Trophoblast cell (in vitro differentiated cells and primary cell): ENCODE measurements around the gene CXXC5.

Source experiments
- DNase-seq, 2 donors: peaks; one replicate each; pipeline ENCODE4 v3.0.0-alpha.2; 2016
- H2AFZ ChIP-seq: 2 replicates; pipeline ENCODE4 v1.6.1; 2013; ENCODE audit warnings: low read length, moderate library complexity, mild to moderate bottlenecking; ENCODE audit not compliant: insufficient read depth, poor library complexity
- H2AK5ac ChIP-seq: 2 replicates; pipeline ENCODE4 v1.6.1; 2013; ENCODE audit warnings: mild to moderate bottlenecking, low read length
- H2BK120ac ChIP-seq: 2 replicates; pipeline ENCODE4 v1.6.1; 2013; ENCODE audit warnings: low read length, mild to moderate bottlenecking, moderate library complexity; ENCODE audit not compliant: insufficient read depth, poor library complexity
- H2BK12ac ChIP-seq: 2 replicates; pipeline ENCODE4 v1.6.1; 2013; ENCODE audit warnings: mild to moderate bottlenecking, low read length, moderate library complexity
- H2BK5ac ChIP-seq: 2 replicates; pipeline ENCODE4 v1.6.1; 2013; ENCODE audit warnings: low read length, low read depth, moderate library complexity, mild to moderate bottlenecking; ENCODE audit not compliant: poor library complexity
- H3K14ac ChIP-seq: 2 replicates; pipeline ENCODE4 v1.6.1; 2013; ENCODE audit warnings: mild to moderate bottlenecking, low read length
- H3K18ac ChIP-seq: 2 replicates; pipeline ENCODE4 v1.6.1; 2013; ENCODE audit warnings: mild to moderate bottlenecking, low read length
- H3K23ac ChIP-seq: 2 replicates; pipeline ENCODE4 v1.6.1; 2013; ENCODE audit warnings: low read length
- H3K27ac ChIP-seq: 2 replicates; pipeline ENCODE4 v1.5.1; 2013; ENCODE audit warnings: low read depth, mild to moderate bottlenecking, inconsistent platforms, low read length, moderate library complexity
- H3K27me3 ChIP-seq: 2 replicates; pipeline ENCODE4 v1.6.1; 2013; ENCODE audit warnings: inconsistent platforms, mild to moderate bottlenecking, low read length, moderate library complexity; ENCODE audit not compliant: insufficient read depth
- H3K36me3 ChIP-seq, 2 experiments: 1 replicate in 1 of 2; 2 replicates in 1 of 2; pipeline ENCODE4 v1.6.1; 2013; ENCODE audit warnings: low read length in 2 of 2, mild to moderate bottlenecking in 2 of 2, moderate library complexity in 1 of 2; ENCODE audit not compliant: insufficient read depth in 2 of 2, control insufficient read depth in 1 of 2
- H3K4ac ChIP-seq: 2 replicates; pipeline ENCODE4 v1.6.1; 2013; ENCODE audit warnings: low read depth, mild to moderate bottlenecking, low read length, moderate library complexity
- H3K4me1 ChIP-seq, 2 experiments: 1 replicate in 1 of 2; 2 replicates in 1 of 2; pipeline ENCODE4 v1.6.1; 2013; ENCODE audit warnings: low read length in 2 of 2, mild to moderate bottlenecking in 2 of 2, moderate library complexity in 1 of 2; ENCODE audit not compliant: insufficient read depth in 2 of 2, control insufficient read depth in 1 of 2
- H3K4me2 ChIP-seq: 2 replicates; pipeline ENCODE4 v1.6.1; 2013; ENCODE audit warnings: inconsistent platforms, mild to moderate bottlenecking, low read length, moderate library complexity
- H3K4me3 ChIP-seq: 2 replicates; pipeline ENCODE4 v1.5.1; 2013; ENCODE audit warnings: mild to moderate bottlenecking, low read depth, low read length, inconsistent platforms
- H3K79me1 ChIP-seq: one replicate; pipeline ENCODE4 v1.6.1; 2013; ENCODE audit warnings: low read length
- H3K79me2 ChIP-seq: 2 replicates; pipeline ENCODE4 v1.6.1; 2013; ENCODE audit warnings: low read length, mild to moderate bottlenecking; ENCODE audit not compliant: control insufficient read depth, insufficient read depth, poor library complexity
- H3K9ac ChIP-seq: 2 replicates; pipeline ENCODE4 v1.6.1; 2013; ENCODE audit warnings: mild to moderate bottlenecking, low read length
- H3K9me3 ChIP-seq: 2 replicates; pipeline ENCODE4 v1.6.1; 2013; ENCODE audit warnings: low read depth, mild to moderate bottlenecking, control low read depth, inconsistent platforms, low read length; ENCODE audit not compliant: insufficient read depth
- H4K12ac ChIP-seq: 2 replicates; pipeline ENCODE4 v1.6.1; 2013; ENCODE audit warnings: low read depth, mild to moderate bottlenecking, low read length, moderate library complexity
- H4K8ac ChIP-seq: 2 replicates; pipeline ENCODE4 v1.6.1; 2013; ENCODE audit warnings: low read depth, mild to moderate bottlenecking, low read length, moderate library complexity
- H4K91ac ChIP-seq: one replicate; pipeline ENCODE4 v1.6.1; 2013; ENCODE audit warnings: low read depth, mild to moderate bottlenecking, low read length, moderate library complexity
- WGBS: extraction: QIAGEN DNeasy Blood & Tissue Kit; methylation state at CpG from one replicate; pipeline ENCODE4 v1.1.7; 2013; ENCODE audit warnings: missing lambda C conversion rate; ENCODE audit not compliant: insufficient read length, insufficient coverage; ENCODE audit errors: extremely low coverage; 5-methylcytosine and 5-hydroxymethylcytosine counted together

Gene CXXC5

DNA sequence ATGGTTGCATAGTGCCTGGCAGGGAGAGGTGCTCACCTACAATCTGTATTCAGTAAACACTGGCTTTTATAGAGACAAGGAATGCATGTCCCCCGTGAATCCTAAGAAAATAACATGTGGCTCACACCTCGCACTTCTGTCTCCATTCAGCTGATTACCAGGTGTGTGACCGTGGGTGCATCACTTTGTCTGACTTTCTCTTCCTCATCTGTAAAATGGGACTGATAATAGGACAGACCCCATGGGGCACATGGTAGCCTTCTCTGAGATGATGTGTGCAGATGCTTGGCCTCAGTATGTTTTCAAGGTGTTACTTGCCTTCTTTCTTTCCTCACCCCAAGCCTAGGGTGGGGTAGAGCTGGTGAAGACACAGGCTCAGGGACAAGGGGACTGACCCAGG, 6.3 kb downstream of the CXXC5 start:
- Histone ChIP-seq H2BK12ac (no peak overlapping the region), H2BK120ac (no peak overlapping the region), H2BK5ac (no peak overlapping the region), H3K27ac (peak overlapping the region; percentile 44), H4K91ac (no peak overlapping the region), H3K27me3 (no peaks in the 10 kb centered on the region), H3K79me1 (peaks cover 59% of the 10 kb centered on the region), H3K4me2 (no peak overlapping the region), H3K4me3 (no peak overlapping the region), H3K79me2 (peaks cover 69% of the 10 kb centered on the region), H4K12ac (no peak overlapping the region), H3K4ac (peak overlapping the region; percentile 98), H3K36me3 (peaks cover 3 to 14% of the 10 kb centered on the region in 2 experiments), H3K9me3 (peaks cover 3% of the 10 kb centered on the region), H2AFZ (no peak overlapping the region), H3K9ac (no peak overlapping the region), H2AK5ac (no peak overlapping the region), H3K18ac (no peak overlapping the region), H3K23ac (no peak overlapping the region), H3K4me1 (peaks cover 76 to 77% of the 10 kb centered on the region in 2 experiments), H3K14ac (no peak overlapping the region), H4K8ac (no peak overlapping the region)
- WGBS, result no CpG with 5 or more reads among the region's 3 CpGs
- no peak for DNase-seq

DNA sequence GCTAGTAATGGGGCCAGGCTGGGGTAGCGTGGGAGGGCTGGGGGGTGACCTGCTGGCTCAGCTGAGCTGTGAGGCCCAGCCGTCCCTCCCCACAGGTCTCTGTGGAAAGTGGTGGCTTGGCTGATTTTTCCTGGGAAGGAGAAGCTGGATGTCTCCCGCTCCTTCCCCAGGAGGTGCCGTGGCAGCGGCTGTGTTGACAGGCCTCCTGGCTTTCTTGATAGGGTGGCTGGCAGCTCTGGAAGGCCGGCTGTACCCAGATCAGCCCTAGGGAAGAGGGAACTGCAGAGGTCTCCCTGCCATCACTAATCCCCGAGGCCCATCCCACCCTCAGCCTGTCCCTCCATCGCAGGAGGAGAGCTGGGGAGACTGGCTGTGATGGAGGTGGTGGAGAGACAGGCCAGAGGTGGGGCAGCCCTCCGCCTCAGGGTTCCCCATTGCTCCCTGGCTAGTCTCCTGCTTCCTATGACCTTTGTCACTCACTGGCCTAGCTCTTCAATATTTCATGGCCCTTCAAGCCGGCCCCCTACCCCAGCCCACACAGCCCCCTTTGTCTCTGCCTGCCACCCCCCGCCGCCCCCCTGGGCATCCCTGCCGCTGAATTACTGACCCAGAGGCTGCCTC, 6.8 kb downstream of the CXXC5 start:
- peaks cover 68% of the 10 kb centered on the region for H3K79me2 ChIP-seq
- DNase-seq, result no peak
- peaks cover 82% of the 10 kb centered on the region in 2 experiments for H3K4me1 ChIP-seq
- no peak overlapping the region for H2BK120ac ChIP-seq
- H3K36me3 ChIP-seq, result peaks cover 3 to 14% of the 10 kb centered on the region in 2 experiments
- H3K9ac ChIP-seq, result no peak overlapping the region
- no peaks in the 10 kb centered on the region for H3K27me3 ChIP-seq
- peak overlapping the region; percentile 44 for H3K27ac ChIP-seq
- peaks cover 59% of the 10 kb centered on the region for H3K79me1 ChIP-seq
- H3K9me3 ChIP-seq, result peaks cover 3% of the 10 kb centered on the region
- WGBS, result no CpG with 5 or more reads among the region's 13 CpGs
- H4K12ac ChIP-seq, result no peak overlapping the region
- H4K91ac ChIP-seq, result peak overlapping the region; percentile 8
- H2AFZ ChIP-seq, result no peak overlapping the region
- no peak overlapping the region for H2AK5ac ChIP-seq
- H3K18ac ChIP-seq, result peak overlapping the region; percentile 13
- no peak overlapping the region for H2BK12ac ChIP-seq
- H3K4me3 ChIP-seq, result no peak overlapping the region
- H2BK5ac ChIP-seq, result peak overlapping the region; percentile 28
- peak overlapping the region; percentile 5 for H3K4me2 ChIP-seq
- H3K23ac ChIP-seq, result no peak overlapping the region
- H4K8ac ChIP-seq, result peak overlapping the region; percentile 4
- peak overlapping the region; percentile 98 for H3K4ac ChIP-seq
- H3K14ac ChIP-seq, result peak overlapping the region; percentile 8

DNA sequence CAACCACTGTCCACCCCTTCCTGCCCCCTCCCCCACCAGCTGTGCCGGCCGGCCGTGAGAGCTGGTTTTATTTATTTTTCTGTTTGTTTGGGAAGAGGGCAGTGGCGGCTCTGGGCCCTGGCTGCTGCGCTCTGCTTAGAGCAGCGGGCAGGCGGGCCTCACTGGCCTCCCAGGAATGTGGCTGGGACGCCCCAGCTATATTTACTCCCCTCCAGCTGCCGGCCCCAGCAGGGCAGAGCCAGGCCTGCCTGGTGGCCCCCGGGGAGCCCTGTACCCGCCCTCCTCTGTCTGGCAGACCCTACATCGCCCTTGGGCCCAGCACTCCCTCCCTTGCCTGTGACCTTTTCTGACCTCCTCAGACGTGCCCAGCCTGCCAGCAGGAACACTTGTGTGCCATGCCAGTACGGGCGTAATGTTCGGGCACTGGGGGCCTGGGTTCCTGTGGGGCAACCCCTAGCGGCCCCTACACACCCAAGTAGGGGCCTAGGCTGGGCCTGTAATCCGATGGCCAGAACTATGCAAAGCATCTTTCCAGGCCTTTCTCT, 7.7 kb downstream of the CXXC5 start:
- peak overlapping the region; percentile 20 for H4K8ac ChIP-seq
- H4K12ac ChIP-seq, result no peak overlapping the region
- H2AK5ac ChIP-seq, result peak overlapping the region; percentile 46
- H3K4me1 ChIP-seq, result peaks cover 87% of the 10 kb centered on the region in 2 experiments
- H3K18ac ChIP-seq, result peak overlapping the region; percentile 56
- peaks cover 57% of the 10 kb centered on the region for H3K79me1 ChIP-seq
- no peak overlapping the region for H3K9ac ChIP-seq
- no peak for DNase-seq
- peak overlapping the region; percentile 1 for H2AFZ ChIP-seq
- peak overlapping the region; percentile 35 for H2BK12ac ChIP-seq
- H3K79me2 ChIP-seq, result peaks cover 65% of the 10 kb centered on the region
- H3K4me2 ChIP-seq, result no peak overlapping the region
- no CpG with 5 or more reads among the region's 18 CpGs for WGBS
- peaks cover 3% of the 10 kb centered on the region for H3K9me3 ChIP-seq
- H2BK5ac ChIP-seq, result peak overlapping the region; percentile 67
- peak overlapping the region; percentile 19 for H2BK120ac ChIP-seq
- H3K4ac ChIP-seq, result peak overlapping the region; percentile 85
- H3K14ac ChIP-seq, result peak overlapping the region; percentile 36
- H3K23ac ChIP-seq, result no peak overlapping the region
- H3K36me3 ChIP-seq, result peaks cover 3 to 14% of the 10 kb centered on the region in 2 experiments
- no peak overlapping the region for H3K4me3 ChIP-seq
- H3K27ac ChIP-seq, result peak overlapping the region; percentile 29
- no peaks in the 10 kb centered on the region for H3K27me3 ChIP-seq
- H4K91ac ChIP-seq, result peak overlapping the region; percentile 37

DNA sequence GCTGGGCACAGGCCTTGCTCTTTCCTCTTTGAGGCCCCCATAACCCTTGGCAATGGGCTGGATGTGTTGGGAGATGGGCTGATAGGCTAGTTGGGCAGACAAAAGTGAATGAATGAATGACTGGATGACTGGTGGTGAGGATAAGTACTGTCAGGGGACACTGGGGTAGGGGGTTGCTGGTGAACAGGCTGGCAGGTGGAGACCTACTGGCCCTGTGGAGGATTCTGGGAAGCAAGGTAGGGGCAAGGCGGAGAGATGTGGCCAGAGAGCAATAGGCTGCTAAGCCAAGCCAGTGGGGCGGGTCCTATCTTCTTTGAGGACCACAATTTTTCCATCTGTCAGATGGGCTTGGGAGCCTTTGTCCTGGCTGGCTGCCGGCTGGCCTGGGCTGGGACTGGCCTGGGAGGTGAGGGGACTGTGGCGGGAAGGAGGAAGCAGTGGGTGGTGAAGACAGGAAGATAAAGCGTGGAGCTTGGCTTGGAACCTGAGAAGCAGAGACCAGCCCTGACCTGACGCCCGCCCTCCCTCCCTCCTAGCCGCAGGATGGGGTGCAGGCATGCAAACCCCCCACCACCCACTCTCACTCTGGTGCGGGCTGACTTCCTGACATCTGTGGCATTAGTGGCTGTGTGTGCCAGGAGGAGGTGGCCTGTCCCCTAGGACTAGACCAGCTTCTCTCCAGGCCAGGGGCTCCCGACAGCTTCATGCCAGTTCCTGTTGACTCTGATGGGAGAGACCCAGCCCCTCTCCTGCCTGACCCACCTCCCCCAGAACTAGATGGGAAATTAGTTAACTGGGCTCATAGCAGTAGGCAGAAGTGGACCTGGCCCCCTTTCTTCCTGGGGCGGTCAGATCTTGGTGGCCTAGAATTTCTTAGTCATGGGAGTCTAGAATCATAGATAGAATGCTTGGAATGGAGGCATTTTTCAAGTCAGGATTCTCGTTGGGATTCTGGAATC, 9.5 kb downstream of the CXXC5 start:
- H3K4me3 ChIP-seq, result no peak overlapping the region
- H3K79me1 ChIP-seq, result peaks cover 62% of the 10 kb centered on the region
- peak in 1 of 2 donors; percentile 48 for DNase-seq
- peaks cover 11 to 28% of the 10 kb centered on the region in 2 experiments for H3K36me3 ChIP-seq
- no peak overlapping the region for H3K23ac ChIP-seq
- H3K27ac ChIP-seq, result peak overlapping the region; percentile 92
- peak overlapping the region; percentile 26 for H2AK5ac ChIP-seq
- peak overlapping the region; percentile 15 for H3K14ac ChIP-seq
- H3K18ac ChIP-seq, result peak overlapping the region; percentile 57
- no peak overlapping the region for H4K8ac ChIP-seq
- no CpG with 5 or more reads among the region's 12 CpGs for WGBS
- peaks cover 70% of the 10 kb centered on the region for H3K79me2 ChIP-seq
- peak overlapping the region; percentile 53 for H3K4ac ChIP-seq
- no peak overlapping the region for H2AFZ ChIP-seq
- peaks cover 6% of the 10 kb centered on the region for H3K9me3 ChIP-seq
- H3K4me2 ChIP-seq, result no peak overlapping the region
- H4K91ac ChIP-seq, result peak overlapping the region; percentile 20
- H3K27me3 ChIP-seq, result no peaks in the 10 kb centered on the region
- H3K9ac ChIP-seq, result peak overlapping the region; percentile 16
- peak overlapping the region; percentile 26 for H2BK120ac ChIP-seq
- peaks cover 92 to 93% of the 10 kb centered on the region in 2 experiments for H3K4me1 ChIP-seq
- H2BK5ac ChIP-seq, result peak overlapping the region; percentile 18
- peak overlapping the region; percentile 21 for H2BK12ac ChIP-seq
- no peak overlapping the region for H4K12ac ChIP-seq
